NT2/D1 (cell line): Measurements from ENCODE around the gene ME2.

Source experiments
- SUZ12 ChIP-seq: IDR thresholded peaks from 2 replicates; pipeline ENCODE4 v1.6.1; 2011; ENCODE audit not compliant: insufficient read length, insufficient read depth; ENCODE audit errors: extremely low read depth
- YY1 ChIP-seq: IDR thresholded peaks from 2 replicates; pipeline ENCODE4 v1.6.1; 2011; ENCODE audit not compliant: insufficient read length, insufficient read depth
- ZNF274 ChIP-seq: IDR thresholded peaks from 2 replicates; pipeline ENCODE4 v1.6.1; 2011; ENCODE audit warnings: mild to moderate bottlenecking, low read depth, low read length

DNA sequence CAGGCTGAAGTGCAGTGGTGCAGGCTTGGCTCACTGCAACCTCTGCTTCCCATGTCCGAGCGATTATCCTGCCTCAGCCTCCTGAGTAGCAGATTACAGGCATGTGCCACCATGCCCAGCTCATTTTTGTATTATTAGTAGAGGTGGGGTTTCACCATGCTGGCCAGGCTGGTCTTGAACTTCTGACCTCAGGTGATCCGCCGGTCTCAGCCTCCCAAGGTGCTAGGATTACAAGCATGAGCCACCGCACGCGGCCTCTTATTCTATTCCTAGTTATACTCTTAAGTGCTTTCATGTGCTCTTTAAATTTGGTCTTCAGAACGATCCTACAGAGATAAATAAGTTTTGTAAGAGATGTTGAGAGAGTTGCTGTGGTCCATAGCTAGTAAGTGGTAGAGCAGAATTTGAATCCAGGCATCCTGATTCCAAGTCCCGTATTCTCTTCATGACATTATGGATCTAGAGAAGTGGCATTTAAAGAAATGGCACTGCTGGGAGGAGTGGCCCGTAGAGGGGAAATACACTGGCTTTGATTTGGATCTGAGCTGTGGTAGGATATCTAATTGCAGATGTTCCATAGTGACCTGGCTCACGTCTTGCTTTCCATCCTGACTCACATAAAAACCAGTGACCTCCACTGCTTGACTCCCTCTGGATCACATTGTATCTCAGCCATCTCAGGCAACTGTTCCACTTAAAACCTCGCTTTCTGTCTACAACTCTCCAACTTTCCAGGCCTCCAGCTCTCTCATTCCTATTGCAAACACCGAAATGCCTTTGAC lies 22.8 kb upstream of the ME2 start:
- TF ChIP-seq SUZ12 = no peak
- TF ChIP-seq YY1 = no peak
- no peak for TF ChIP-seq ZNF274
